IPS-18c (cell line): ENCODE data around the gene CHAD.
"Not testable (repeated sequence)": the region's sequence is repeated elsewhere in the genome, so short reads cannot be mapped to it uniquely, and the experiment has no call there.

Experiments used
- H3K4me3 ChIP-seq: 2 replicates; pipeline ENCODE4 v1.7.0; 2013; ENCODE audit warnings: low read depth, mild to moderate bottlenecking, low read length, moderate library complexity; ENCODE audit not compliant: insufficient read depth
- H3K9me3 ChIP-seq: one replicate; pipeline ENCODE4 v1.6.1; 2013; ENCODE audit warnings: mild to moderate bottlenecking, low read length, moderate library complexity; ENCODE audit not compliant: control insufficient read depth, insufficient read depth

CHAD gene

GRCh38 chr17:50426472-50426782, 42.3 kb downstream of the CHAD start:
- peak overlapping the region; percentile 62 for H3K4me3 ChIP-seq
- H3K9me3 ChIP-seq = peaks cover 2% of the 10 kb centered on the region

GRCh38 chr17:50425682-50426471, 42.8 kb downstream of the CHAD start, which contains the start of gene ACSF2:
ACSF2 (plus strand) TSS chr17:50426218; CDS start chr17:50426262, 44 bp downstream.
- peak within 1 kb of the TSS; percentile 62 for H3K4me3 ChIP-seq
- peaks cover 2% of the 10 kb centered on the region for H3K9me3 ChIP-seq

GRCh38 chr17:50424996-50425681, 43.5 kb downstream of the CHAD start:
- peak overlapping the region; percentile 62 for H3K4me3 ChIP-seq
- peaks cover 2% of the 10 kb centered on the region for H3K9me3 ChIP-seq

GRCh38 chr17:50424246-50424995, 44.3 kb downstream of the CHAD start:
- peaks cover 3% of the 10 kb centered on the region for H3K9me3 ChIP-seq
- no peak overlapping the region for H3K4me3 ChIP-seq

- Histone ChIP-seq H3K9me3 (peaks cover 6% of the 10 kb centered on the region), H3K4me3 (no peak overlapping the region)
These were observed 45.0 kb downstream of the CHAD start for GRCh38 chr17:50423553-50424159.

GRCh38 chr17:50422738-50423137, 45.9 kb downstream of the CHAD start:
- peaks cover 6% of the 10 kb centered on the region for H3K9me3 ChIP-seq
- no peak overlapping the region for H3K4me3 ChIP-seq

- no peak overlapping the region for H3K4me3 ChIP-seq
- H3K9me3 ChIP-seq = peaks cover 6% of the 10 kb centered on the region
These were observed 47.2 kb downstream of the CHAD start for GRCh38 chr17:50421308-50422051.

GRCh38 chr17:50420419-50421112, 48.1 kb downstream of the CHAD start:
- Histone ChIP-seq H3K9me3 (peaks cover 4% of the 10 kb centered on the region), H3K4me3 (no peak overlapping the region)

GRCh38 chr17:50419577-50419976, 49.1 kb downstream of the CHAD start:
- H3K9me3 ChIP-seq, H3K4me3 ChIP-seq: not testable (repeated sequence)

GRCh38 chr17:50414808-50415207, 53.9 kb downstream of the CHAD start:
- Histone ChIP-seq H3K9me3 (peaks cover 6% of the 10 kb centered on the region), H3K4me3 (no peak overlapping the region)
